Cardiac fibroblast (primary cell): ENCODE data around the gene SMAD7.
A peak's percentile ranks its signal among the peaks of the same experiment; 100 is the strongest.

Experiments used
- DNase-seq, 2 donors: peaks; one replicate each; pipeline versions ENCODE4 v3.0.0 to v3.0.0-alpha.2; 2010; ENCODE audit warnings: low read depth in 2 of 2
- H3K4me3 ChIP-seq, 2 donors: replicated peaks in 1 of 2; 1 replicate in 1 of 2; 2 replicates in 1 of 2; pipeline ENCODE4 v1.5.1; 2011; ENCODE audit warnings: low read depth in 2 of 2, low read length in 2 of 2, mild to moderate bottlenecking in 2 of 2, moderate library complexity in 1 of 2
- TF ChIP-seq, protein P1 (sequence below): IDR thresholded peaks from one replicate; pipeline ENCODE4 v1.5.1; 2011; ENCODE audit warnings: low read depth, mild to moderate bottlenecking, low read length, inconsistent platforms

SMAD7 gene

GRCh38 chr18:48925491-48925780 is 25.3 kb downstream of the SMAD7 start:
- H3K4me3 ChIP-seq, result no peak overlapping the region
- no peak for DNase-seq
- TF ChIP-seq, protein P1, sequence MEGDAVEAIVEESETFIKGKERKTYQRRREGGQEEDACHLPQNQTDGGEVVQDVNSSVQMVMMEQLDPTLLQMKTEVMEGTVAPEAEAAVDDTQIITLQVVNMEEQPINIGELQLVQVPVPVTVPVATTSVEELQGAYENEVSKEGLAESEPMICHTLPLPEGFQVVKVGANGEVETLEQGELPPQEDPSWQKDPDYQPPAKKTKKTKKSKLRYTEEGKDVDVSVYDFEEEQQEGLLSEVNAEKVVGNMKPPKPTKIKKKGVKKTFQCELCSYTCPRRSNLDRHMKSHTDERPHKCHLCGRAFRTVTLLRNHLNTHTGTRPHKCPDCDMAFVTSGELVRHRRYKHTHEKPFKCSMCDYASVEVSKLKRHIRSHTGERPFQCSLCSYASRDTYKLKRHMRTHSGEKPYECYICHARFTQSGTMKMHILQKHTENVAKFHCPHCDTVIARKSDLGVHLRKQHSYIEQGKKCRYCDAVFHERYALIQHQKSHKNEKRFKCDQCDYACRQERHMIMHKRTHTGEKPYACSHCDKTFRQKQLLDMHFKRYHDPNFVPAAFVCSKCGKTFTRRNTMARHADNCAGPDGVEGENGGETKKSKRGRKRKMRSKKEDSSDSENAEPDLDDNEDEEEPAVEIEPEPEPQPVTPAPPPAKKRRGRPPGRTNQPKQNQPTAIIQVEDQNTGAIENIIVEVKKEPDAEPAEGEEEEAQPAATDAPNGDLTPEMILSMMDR, result no peak

DNA sequence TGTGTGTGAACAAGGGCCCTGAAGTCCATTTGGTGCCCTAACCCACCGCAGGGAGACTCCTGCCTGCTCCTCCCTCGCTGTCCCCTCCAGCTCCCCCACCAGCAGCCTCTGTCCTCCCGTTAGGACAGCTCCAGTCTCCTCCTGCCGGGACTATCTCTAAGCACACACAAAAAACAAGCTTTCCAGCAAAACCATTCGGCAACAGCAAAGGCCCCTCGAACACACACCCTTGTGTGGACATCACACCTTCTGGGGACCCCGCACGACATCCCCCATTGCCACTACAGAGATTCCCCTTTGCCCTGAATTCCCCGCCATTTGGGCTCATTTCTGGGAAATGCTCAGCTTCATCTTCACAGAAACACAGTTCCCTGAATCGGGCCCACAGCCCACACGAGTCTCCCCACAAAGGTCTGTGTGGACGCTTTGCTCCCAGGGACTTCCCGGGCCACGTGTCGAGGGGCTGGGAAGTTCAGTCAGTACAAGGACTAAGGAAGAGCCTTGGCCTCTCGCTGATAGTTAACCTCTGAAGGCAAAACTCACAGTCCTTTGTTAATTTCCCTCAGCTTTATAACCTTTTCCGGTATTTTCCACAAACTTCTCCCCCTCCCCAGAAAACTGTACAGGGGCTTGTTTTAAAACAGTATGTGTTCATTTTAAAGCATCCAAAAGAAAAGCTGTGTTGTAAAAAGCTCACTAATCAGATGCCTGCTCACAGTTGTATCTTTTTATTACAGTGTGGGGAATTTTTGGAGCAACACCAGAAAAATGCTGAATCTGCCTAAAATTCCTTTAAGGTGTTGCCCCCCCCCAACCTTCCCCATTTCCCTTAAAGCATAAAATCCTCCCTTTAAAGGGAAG is 25.9 kb downstream of the SMAD7 start:
- H3K4me3 ChIP-seq, result no peak overlapping the region
- TF ChIP-seq, protein P1, result peak; percentile 2
- no peak for DNase-seq

- TF ChIP-seq, protein P1, result no peak
- no peak overlapping the region for H3K4me3 ChIP-seq
- peak; percentile 50 to 57 for DNase-seq
These were observed 26.8 kb downstream of the SMAD7 start for GRCh38 chr18:48923746-48924629.

GRCh38 chr18:48922801-48923730 is 27.7 kb downstream of the SMAD7 start:
- TF ChIP-seq, protein P1, result no peak
- peak; percentile 78 to 81 for DNase-seq

GRCh38 chr18:48922226-48922800 is 28.5 kb downstream of the SMAD7 start:
- no peak for DNase-seq
- peak overlapping the region; percentile 15 to 35 for H3K4me3 ChIP-seq
- TF ChIP-seq, protein P1, result no peak

More at GRCh38 chr18:48922801-48923730, 27.7 kb downstream of the SMAD7 start:
- peak overlapping the region; percentile 15 to 35 for H3K4me3 ChIP-seq
